HPDE6-E6E7 (cell line): ENCODE measurements around the gene LMF1.

Experiments used
- DNase-seq: peaks from one replicate; pipeline ENCODE4 v3.0.0; 2011; ENCODE audit warnings: missing footprints; ENCODE audit errors: extremely low spot score

LMF1 gene

DNA sequence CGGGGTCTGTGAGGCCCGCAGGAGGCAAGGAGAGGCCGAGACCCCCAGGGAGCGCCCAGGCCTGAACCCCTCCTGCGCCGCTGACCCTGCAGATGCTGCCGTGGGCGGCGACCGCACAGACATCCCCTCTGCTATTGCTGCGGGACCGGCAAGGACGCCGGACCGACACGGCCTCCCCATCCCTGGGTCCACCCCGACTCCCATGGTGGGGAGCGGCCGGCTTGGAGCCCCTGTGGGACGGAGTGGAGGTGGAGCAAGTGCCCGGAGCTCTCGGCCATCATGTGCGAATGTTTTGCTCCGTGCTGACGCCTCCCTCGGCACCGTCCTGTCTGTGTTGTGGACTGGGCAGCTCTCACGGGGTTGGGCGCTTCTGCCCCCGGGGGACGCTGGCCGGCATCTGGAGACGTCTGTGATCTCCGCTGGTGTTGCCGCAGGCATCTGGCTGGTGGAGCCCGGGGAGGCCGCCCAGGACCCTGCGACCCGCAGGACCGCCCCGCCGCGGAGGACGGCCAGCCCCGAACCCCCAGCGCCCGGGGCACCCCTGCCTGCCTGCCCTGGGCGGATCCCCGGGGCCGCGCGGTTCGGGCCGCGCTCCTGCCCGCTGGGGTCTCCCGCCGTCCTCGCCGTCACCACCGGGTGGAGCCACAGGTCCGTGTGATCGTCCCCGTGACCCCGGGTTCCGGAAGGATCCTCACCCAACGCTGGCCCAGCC, 157.4 kb downstream of the LMF1 start:
- no peak for DNase-seq

DNA sequence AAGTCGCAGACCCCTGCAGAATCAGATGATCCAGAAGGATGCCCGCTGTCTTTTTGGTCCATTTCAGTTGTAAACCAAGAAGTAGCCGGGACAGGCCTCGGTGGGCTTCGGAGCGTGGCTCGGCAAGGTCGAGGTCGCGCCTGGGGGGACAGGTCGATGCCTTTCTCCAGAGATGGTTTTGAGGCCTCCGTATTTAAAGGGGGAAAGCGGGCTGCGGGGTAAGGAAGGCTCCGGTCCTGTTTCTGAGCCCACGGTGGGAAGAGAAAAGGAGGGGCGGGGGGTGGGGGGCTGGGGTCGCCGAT, 162.7 kb downstream of the LMF1 start:
- DNase-seq = no peak

DNA sequence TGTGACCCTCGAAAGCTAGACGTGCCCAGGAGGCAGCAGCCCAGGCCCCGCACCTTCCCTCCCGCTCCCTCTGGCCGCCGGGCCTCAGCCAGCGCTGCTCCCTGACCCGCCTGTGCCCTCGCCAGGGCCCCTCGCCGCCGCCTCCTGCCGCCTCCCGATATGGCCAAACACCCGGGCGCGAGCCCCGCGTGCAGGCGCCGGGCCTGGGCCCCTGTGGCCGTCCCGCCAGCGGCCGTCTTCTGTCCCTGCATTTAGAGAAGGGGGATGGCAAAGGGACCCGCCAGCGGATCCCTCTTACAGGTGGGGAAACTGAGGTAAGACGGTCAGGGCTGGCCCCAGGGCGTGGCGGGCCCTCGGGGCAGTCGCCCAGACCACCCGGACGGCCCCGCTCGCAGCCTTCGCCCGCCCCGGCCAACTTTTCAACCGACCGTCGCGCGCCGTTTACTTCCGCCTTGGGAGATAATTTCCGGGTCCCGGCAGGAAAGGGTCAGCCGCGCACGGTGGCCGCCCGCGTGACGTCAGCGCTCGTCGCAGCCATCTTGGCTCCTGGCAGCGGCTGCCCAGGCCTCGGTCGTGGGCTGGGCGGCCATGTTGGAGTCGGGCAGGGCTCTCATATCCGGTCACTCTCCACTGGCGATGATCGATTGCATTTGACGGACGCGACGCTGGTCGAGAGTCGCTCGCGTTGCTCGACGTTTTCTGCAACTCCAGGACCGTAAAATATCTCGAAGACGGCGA, 163.3 kb downstream of the LMF1 start:
- peak; percentile 91 for DNase-seq

DNA sequence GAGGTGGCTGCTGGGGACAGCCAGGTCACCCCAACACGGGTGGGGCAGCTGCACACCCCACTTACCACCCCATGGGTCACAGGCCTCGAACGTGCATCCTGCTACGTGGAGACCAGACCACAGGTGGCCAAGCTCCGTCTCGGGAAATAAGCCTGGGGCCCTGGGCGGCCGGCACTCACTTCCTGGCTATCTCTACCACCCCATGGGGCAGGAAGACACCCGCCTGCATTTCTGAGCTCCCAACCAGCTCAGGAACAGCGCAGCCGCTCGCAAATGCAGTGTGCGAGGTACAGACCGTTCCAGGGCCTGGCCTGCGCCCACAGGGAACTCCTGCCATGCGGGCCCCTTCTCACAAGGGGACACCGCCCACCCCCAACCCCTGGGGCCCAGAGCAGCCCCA, 165.3 kb downstream of the LMF1 start:
- no peak for DNase-seq

DNA sequence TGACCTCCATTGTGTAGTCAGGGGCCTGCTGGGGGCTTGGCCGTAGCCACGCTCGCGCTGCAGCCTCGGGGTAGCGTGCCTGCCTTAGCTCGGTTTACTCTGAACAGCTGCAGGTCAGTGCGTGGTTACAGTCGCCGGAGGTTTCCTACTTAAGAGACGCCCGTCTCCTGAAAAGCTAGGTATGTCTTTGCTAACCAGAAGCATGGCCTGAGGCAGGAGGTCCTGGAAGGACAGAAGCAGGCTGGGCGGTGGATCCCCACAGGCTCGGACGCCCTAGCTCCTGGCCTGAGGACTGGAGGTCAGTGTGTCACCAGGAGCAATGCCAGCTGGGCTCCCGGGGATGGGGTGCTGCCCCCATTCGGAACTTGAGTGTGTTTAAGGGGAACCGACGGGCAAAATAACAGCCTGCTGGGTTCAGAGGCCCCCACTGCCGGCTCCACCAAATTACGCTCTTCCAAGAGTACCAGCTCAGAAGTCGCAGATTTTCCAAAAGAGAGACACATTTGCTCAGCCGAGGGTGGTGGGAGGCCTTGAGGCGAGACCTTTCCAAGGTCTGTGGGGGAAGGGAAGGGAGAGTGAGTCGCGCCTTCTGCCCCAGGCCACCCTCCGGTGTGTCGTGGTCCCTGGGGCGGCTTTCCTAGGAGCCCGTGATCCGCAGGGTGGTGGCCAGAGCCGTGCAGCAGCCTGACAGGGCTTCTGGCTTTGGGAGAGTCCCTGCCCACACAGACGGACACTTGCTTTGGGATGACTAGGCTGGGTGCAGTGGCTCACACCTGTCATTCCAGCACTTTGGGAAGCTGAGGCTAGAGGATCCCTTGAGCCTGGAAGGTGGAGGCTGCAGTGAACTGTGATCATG, 166.4 kb downstream of the LMF1 start:
- DNase-seq = no peak

DNA sequence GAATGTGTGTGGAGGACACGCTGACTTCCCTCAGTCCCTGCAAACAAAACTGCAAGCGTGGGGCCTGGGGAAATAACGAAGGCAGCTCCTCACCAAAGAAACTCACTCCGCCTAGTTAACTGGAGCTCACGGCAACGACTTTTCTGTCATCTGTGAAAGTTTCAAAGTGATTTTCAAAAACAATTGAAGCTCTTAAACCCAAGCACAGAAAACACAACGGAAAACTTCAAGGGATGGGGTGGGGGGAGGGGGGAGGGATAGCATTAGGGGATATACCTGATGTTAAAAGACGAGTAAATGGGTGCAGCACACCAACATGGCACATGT, 167.1 kb downstream of the LMF1 start:
- DNase-seq = no peak
